Measurements from ENCODE around the gene RNH1. TPM values are rescaled to one million over a fixed set of nuclear protein-coding genes. Genes with fewer than 3 reads are reported as not detected.

Gene RNH1
- total RNA-seq, 1 experiment from 2014 or later, result 288 TPM

- peaks cover 64% of the 10 kb centered on the region for H3K36me3 Mint-ChIP-seq (ENCODE audit: insufficient read depth, unreplicated experiment)
- no peak overlapping the region for H3K4me3 Mint-ChIP-seq (ENCODE audit: unreplicated experiment)
- ChIA-PET CTCF (no interaction called here), POLR2A (interaction anchor here (0.6 to 0.8 kb wide), 2 partner anchors 10 to 222 kb away, joined by 3 read pairs; no protein-coding TSS in a partner anchor)
- TF ChIP-seq CTCF (IDR thresholded peaks at IDR 0.05; ENCODE audit: unreplicated experiment), result no peak
- H3K27ac Mint-ChIP-seq (ENCODE audit: low read depth, unreplicated experiment), result no peak overlapping the region
- intact Hi-C loops (cut with micrococcal nuclease), result no loop called here
- H3K4me1 Mint-ChIP-seq (ENCODE audit: insufficient read depth, unreplicated experiment), result peaks cover 12% of the 10 kb centered on the region
- no TSS peak for BruUV-seq (replicated peaks)
- H3K9me3 Mint-ChIP-seq (ENCODE audit: unreplicated experiment), result no peaks in the 10 kb centered on the region
- no peaks in the 10 kb centered on the region for H3K27me3 Mint-ChIP-seq (ENCODE audit: insufficient read depth, unreplicated experiment)
- DNase-seq (ENCODE audit: unreplicated experiment), result no peak
These were observed 52.1 kb downstream of the RNH1 start for GRCh38 chr11:454801-455565.

- Mint-ChIP-seq H3K9me3 (ENCODE audit: unreplicated experiment) (no peaks in the 10 kb centered on the region), H3K4me1 (ENCODE audit: insufficient read depth, unreplicated experiment) (peaks cover 12% of the 10 kb centered on the region), H3K27ac (ENCODE audit: low read depth, unreplicated experiment) (no peak overlapping the region), H3K36me3 (ENCODE audit: insufficient read depth, unreplicated experiment) (peaks cover 64% of the 10 kb centered on the region), H3K27me3 (ENCODE audit: insufficient read depth, unreplicated experiment) (no peaks in the 10 kb centered on the region), H3K4me3 (ENCODE audit: unreplicated experiment) (no peak overlapping the region)
- TF ChIP-seq CTCF (IDR thresholded peaks at IDR 0.05; ENCODE audit: unreplicated experiment), result no peak
- ChIA-PET POLR2A (interaction anchor here (0.6 to 0.8 kb wide), 3 partner anchors 11 to 221 kb away, joined by 3 read pairs; no protein-coding TSS in a partner anchor), CTCF (interaction anchor here (0.8 kb wide), 1 partner anchor 47 kb away, joined by 3 read pairs; no protein-coding TSS in a partner anchor)
- DNase-seq (ENCODE audit: unreplicated experiment), result no peak
- intact Hi-C loops (cut with micrococcal nuclease), result no loop called here
- no TSS peak for BruUV-seq (replicated peaks)
These were observed 53.0 kb downstream of the RNH1 start for GRCh38 chr11:454043-454442.

GRCh38 chr11:453564-453963 is 53.5 kb downstream of the RNH1 start:
- ChIA-PET CTCF (interaction anchor here (0.8 kb wide), 1 partner anchor 47 kb away, joined by 3 read pairs; no protein-coding TSS in a partner anchor), POLR2A (interaction anchor here (0.6 to 1.4 kb wide), 2 partner anchors 25 to 51 kb away, joined by 3 read pairs; no protein-coding TSS in a partner anchor)
- Mint-ChIP-seq H3K27me3 (ENCODE audit: insufficient read depth, unreplicated experiment) (no peaks in the 10 kb centered on the region), H3K27ac (ENCODE audit: low read depth, unreplicated experiment) (no peak overlapping the region), H3K9me3 (ENCODE audit: unreplicated experiment) (no peaks in the 10 kb centered on the region), H3K4me1 (ENCODE audit: insufficient read depth, unreplicated experiment) (peaks cover 12% of the 10 kb centered on the region), H3K4me3 (ENCODE audit: unreplicated experiment) (no peak overlapping the region), H3K36me3 (ENCODE audit: insufficient read depth, unreplicated experiment) (peaks cover 64% of the 10 kb centered on the region)
- no peak for DNase-seq (ENCODE audit: unreplicated experiment)
- intact Hi-C loops (cut with micrococcal nuclease), result no loop called here
- BruUV-seq (replicated peaks), result no TSS peak
- no peak for TF ChIP-seq CTCF (IDR thresholded peaks at IDR 0.05; ENCODE audit: unreplicated experiment)

- Mint-ChIP-seq H3K9me3 (ENCODE audit: unreplicated experiment) (no peaks in the 10 kb centered on the region), H3K4me1 (ENCODE audit: insufficient read depth, unreplicated experiment) (peaks cover 12% of the 10 kb centered on the region), H3K4me3 (ENCODE audit: unreplicated experiment) (no peak overlapping the region), H3K27me3 (ENCODE audit: insufficient read depth, unreplicated experiment) (no peaks in the 10 kb centered on the region), H3K27ac (ENCODE audit: low read depth, unreplicated experiment) (no peak overlapping the region), H3K36me3 (ENCODE audit: insufficient read depth, unreplicated experiment) (peaks cover 63% of the 10 kb centered on the region)
- intact Hi-C loops (cut with micrococcal nuclease), result no loop called here
- BruUV-seq (replicated peaks), result no TSS peak
- TF ChIP-seq CTCF (IDR thresholded peaks at IDR 0.05; ENCODE audit: unreplicated experiment), result no peak
- no peak for DNase-seq (ENCODE audit: unreplicated experiment)
- POLR2A ChIA-PET, result interaction anchor here (1.4 to 5.7 kb wide), 2 partner anchors 26 to 245 kb away, joined by 3 to 52 read pairs; partner anchors contain the start of genes BET1L and RIC8A
- CTCF ChIA-PET, result interaction anchor here (0.6 to 0.8 kb wide), 3 partner anchors 41 to 304 kb away, joined by 3 read pairs; no protein-coding TSS in a partner anchor
These were observed 54.0 kb downstream of the RNH1 start for GRCh38 chr11:452916-453527.
